ENCODE measurements around the gene RBBP4.
A peak's percentile ranks its signal among the peaks of the same experiment; 100 is the strongest.
"Not testable (repeated sequence)": the region's sequence is repeated elsewhere in the genome, so short reads cannot be mapped to it uniquely, and the experiment has no call there.

Gene RBBP4

DNA sequence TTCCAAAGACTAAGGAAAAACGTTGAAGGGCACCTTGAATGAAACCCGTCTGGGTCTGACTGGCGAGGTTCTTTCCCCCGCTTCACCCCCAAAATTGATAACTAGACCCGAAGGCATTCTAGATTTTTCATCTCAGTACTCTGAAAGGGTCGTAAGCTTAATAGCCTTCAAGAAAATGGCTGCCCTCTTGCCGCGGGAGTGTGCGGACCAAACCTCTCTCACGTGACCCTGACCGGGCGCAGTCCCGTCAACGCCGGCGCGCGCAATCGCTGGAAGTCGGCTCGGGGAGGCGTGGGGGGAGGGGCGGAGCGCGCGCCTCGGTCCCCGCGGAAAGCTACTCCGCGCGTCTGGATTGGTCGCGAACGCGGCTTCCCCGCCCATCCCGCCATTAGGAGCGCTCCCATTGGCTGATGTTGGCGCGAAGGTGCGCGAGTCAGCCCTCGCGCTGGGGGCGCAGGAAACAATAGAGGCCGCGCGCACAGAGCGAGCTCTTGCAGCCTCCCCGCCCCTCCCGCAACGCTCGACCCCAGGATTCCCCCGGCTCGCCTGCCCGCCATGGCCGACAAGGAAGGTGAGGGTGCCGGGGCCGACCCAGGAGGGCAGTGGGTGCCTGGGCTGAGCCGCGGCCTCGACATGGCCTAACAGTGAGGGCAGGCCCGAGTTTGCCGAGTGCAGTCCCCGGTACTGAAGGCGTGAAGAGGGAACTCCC, at the start of gene RBBP4:
RBBP4 (plus strand) TSS at position 457 of the 709 bp plus-strand sequence; CDS start at position 556, 99 bp downstream.
- peak; percentile 98 to 99 for DNase-seq (ENCODE audit: low read depth in 2 of 2)

DNA sequence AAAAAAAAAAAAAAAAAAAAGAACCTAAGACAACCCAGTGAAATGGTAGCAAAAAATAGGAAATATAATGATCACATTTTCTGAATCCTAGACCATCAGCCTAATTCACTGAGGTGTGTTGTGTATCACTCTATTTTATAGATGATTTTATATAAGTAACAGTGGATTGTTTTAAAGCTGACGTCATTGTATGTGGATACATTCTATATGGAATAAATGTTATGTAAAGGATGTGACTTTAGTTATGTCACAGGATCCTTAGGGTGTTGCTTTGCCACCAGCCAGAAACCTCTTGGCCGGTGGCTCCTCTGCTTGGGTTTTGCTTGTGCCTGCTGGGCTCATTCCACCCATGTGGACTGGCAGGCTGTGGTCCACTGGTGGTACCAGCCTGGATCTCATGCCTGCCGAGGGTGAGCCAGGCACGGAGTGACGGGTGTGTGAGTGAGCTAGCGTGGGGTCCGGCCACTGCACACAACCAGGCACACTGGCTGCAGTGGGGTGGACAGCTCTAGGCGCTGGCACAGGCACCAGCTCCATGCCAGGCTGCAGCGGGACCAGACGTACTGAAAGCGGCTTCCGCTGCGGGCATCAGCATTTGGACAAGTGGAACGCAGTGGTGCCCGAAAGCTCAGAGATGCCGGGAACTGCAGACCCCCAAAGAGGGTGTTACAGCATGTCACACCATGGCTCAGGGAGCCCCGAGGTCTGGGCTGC, 45.1 kb upstream of the RBBP4 start:
- no peak for DNase-seq (ENCODE audit: low read depth in 2 of 2)

DNA sequence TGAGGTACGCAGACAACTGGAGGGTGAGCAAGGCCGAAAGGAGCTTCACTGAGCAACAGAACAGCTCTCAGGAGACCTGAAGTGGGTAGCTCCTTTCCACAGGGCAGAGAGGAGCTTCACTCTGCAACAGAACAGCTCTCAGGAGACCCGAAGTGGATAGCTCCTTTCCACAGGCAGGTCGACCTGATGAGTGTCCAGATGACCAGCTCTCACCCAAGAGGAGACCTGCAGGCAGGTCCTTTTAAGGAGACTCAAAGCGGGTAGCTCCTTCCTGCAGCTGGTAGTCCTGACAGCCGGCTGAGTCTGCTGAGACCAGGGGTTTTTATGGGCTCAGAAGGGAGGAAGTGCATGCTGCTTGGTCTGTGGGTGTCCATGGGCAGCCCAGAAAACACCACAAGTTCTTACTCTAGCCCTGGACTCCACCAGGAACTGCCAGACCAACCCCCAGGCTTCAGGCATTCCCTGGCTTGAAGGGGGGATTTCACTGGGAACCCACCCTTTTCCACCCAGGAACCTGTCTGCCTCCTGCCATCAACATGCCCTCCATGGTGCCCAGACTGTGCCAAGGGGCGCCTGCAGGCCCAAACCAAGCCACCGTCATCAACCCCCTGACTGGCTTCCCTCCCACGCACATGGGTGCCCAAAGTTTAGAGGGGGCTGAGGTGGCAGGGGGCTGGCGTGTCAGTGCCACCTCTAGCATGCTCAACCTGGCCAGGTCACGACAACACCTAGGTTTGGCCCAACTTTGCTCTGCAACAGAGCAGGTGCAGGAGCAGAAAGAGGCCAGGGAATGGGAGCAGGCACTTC, 44.2 kb upstream of the RBBP4 start:
- no peak for DNase-seq (ENCODE audit: low read depth in 2 of 2)

DNA sequence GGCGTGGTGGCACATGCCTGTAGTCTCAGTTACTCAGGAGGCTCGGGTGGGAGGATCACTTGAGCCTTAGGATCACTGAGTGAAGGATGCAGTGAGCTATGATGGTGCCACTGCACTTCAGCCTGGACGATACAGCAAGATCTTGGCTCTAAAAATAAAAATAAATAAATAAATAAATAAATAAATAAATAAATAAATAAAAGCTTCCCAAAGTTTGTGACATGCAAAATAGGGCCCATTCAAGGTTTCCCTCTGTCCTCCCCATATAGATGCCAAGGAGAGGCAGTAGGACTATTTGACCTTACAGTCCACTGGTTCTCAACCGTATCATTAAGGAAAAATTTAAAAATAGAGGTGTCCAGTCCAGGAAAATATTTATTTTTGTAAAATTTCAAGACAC, 41.8 kb upstream of the RBBP4 start:
- DNase-seq (ENCODE audit: low read depth in 2 of 2) = no peak

DNA sequence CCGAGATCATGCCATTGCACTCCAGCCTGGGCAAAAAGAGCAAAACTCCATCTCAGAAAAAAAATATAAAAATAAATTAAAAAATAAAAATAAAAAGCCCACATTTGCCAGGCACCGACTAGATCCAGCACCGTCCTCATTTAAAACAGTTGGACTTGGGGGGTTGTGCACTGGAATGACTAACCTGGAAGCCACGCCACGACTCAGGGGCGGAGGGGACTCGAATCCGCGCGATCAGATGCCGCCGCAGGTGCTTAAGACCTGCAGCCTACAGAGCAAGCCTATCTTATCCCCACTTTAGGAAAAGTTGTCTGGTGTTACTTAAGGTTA, 39.2 kb upstream of the RBBP4 start:
- no peak for DNase-seq (ENCODE audit: low read depth in 2 of 2)

DNA sequence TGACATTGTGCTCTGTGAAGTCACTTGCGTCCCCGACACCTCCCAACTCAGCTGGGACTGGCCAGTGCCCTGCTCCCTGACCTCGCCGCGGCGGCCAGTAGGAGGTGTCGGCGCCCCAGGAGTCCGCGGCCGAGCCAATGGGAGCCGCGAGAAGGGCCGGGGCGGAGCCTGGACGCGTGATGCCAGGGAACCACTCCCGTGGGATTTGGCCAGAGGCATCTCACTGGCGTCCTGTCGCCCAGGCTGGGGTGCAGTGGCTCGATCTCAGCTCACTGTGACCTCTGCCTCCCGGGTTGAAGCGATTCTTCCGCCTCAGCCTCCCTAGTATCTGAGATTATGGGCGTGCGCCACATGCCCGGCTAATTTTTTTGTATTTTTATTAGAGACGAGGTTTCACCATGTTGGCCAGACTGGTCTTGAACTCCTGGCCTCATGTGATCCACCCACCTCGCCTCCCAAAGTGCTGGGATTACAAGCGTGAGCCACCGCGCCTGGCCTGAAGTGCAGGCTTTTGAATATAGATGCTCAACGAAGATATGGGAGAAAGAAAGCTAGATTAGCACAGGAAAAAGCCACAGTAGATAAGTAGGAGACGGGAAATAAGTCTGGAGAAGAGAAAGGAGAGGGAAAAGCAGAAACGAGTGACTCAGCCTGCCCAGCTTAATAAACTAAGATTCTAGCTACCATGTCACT, 38.7 kb upstream of the RBBP4 start:
- peak; percentile 34 to 58 for DNase-seq (ENCODE audit: low read depth in 2 of 2)

DNA sequence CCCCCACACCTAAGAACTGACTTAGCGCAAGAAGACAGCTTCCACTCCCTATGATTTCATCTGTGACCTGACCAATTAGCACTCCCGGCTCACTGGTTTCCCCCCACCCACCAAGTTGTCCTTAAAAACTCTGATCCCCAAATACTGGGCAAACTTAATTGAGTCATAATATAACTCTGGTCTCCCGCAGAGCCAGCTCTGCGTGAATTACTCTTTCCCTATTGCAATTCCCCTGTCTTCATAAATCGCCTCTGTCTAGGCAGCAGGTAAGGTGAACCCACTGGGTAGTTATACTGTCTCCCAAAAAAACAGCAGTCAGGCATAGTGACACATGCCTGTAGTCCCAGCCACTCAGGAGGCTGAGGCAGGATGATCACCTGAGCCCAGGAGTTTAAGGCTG, 37.5 kb upstream of the RBBP4 start:
- DNase-seq (ENCODE audit: low read depth in 2 of 2) = no peak

DNA sequence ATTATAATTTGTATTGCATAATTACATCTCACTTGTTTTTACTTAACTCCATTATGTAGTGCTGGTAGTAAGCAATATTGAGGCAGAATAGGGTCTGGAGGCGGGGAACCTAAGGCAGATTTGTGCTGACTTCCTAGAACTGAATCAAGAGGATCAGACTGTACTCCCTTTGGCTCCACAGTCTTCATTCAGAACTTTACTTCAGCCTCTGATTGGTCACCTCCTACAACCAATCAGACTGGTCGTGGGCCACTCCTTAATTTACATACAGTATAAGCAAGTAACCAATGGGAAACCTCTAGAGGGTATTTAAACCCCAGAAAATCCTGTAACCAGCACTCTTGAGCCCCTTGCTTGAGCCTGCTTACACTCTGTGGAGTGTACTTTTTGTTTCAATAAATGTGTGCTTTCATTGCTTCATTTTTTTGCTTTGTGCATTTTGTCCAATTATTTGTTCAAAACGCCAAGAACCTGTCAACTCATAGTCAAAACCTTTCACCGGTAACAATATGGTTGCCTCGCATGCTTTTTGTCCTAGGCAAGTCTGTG, 32.3 kb upstream of the RBBP4 start:
- no peak for DNase-seq (ENCODE audit: low read depth in 2 of 2)

DNA sequence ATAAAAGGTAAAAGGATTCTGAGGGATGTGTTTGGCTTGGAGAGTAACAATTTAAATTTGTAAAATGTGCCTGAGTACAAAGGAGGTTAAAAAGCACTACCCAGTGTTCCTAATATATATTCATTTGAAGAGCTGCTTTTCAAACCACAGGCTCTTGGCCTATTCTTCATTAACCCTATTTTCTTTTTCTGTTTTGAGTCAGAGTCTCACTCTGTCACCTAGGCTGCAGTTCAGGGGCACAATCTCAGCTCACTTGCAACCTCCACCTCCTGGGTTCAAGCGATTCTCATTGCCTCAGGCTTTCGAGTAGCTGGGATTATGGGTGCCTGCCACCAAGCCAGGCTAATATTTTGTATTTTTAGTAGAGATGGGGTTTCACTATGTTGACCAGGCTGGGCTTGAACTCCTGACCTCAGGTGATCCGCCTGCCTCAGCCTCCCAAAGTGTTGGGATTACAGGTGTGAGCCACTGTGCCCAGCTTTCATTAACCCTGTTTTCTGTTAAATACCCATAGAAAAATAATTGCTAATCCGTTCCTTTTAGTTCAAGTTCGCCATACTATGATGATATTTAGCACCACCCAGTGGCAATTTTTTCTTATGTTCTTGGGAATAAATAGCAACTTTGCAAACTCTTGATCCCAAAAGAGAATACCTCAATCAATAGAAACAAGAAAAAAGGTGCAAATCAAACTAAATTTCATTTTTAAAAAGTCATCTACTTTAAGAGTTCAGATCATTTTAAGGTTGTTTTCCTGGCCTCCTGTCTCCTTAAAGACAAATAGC, 31.1 kb upstream of the RBBP4 start:
- DNase-seq (ENCODE audit: low read depth in 2 of 2) = no peak

DNA sequence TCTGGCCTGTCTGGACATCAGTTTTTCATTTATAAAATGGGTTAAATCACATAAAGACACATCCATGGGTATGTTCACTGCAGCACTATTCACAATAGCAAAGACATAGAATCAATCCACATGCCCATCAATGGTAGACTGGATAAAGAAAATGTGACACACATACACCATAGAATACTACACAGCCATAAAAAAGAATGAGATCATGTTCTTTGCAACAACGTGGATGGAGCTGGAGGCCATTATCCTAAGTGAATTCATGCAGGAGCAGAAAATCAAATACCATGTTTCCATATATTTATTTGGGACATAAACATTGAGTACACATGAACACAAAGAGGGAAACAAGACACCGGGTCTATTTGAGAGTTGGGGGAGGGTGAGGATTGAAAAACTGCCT, 28.8 kb upstream of the RBBP4 start:
- no peak for DNase-seq (ENCODE audit: low read depth in 2 of 2)

DNA sequence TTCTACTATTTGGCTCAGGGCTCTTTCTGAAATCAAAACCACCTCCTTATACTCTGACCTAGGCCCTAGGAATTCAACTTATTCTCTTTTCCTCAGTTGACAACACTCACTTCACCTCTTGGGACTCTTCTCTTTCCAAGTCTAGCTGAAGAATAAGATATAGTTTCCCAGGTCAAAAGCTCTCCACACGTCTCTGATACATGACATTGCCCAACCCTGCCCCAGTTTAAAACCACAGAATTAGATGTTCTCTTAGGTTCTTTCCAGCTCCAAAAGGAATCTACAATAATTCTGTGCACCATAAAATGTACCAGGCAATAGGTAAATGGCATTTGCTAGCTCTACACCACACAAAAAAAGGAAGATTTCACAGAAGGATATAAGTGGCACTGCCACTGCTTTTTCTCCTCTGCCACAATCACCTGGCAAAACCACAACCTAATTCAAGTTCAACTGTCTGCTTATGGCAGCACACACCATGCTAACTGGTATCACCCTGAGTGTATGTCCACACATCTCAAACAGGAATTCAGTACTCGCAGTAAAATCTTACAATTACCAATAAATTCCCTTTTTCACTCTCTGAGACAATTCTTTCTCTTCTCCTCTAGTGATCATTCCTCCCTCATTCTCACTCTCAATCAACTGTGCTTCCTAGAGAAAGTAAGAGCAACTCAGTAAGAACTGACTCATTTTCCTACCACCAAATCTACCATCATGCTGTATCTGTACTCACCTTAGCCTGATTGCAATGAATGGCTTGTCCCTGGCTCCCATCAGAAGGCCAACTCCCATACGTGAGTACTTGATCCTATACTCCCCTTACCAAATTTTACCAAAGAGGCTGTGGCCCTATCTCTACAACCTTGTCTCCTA, 28.0 kb upstream of the RBBP4 start:
- DNase-seq (ENCODE audit: low read depth in 2 of 2) = no peak

DNA sequence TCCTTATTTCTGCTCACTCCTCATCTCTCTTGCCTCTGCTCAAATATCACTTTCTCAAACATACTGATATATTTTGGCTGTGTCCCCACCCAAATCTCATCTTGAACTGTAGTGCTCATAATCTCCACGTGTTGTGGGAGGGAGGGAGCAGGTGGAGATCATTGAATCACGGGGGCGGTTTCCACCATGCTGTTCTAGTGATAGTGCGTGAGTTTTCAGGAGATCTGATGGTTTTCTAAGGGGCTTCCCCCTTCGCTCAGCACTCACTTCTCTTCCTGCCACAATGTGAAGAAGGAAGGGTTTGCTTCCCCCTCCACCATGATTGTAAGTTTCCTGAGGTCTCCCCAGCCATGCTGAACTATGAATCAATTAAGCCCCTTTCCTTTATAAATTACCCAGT, 27.2 kb upstream of the RBBP4 start:
- DNase-seq (ENCODE audit: low read depth in 2 of 2) = peak; percentile 24 to 44

DNA sequence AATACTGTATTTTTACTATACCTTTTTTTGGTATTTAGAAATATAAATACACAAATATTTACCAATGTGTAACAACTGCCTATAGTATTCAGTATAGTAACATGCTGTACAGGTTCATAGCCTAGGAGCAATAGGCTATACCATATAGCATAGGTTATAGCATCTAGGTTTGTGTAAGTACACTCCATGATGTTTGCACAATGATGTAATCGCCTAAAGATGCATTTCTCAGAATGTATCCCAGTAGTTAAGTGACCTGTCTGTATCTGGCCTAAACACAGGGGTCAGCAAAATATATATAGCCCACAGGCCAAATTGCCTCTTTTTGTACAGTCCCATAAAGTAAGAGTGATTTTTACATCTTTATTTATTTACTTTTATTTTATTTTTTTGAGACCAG, 24.8 kb upstream of the RBBP4 start:
- DNase-seq (ENCODE audit: low read depth in 2 of 2) = no peak

DNA sequence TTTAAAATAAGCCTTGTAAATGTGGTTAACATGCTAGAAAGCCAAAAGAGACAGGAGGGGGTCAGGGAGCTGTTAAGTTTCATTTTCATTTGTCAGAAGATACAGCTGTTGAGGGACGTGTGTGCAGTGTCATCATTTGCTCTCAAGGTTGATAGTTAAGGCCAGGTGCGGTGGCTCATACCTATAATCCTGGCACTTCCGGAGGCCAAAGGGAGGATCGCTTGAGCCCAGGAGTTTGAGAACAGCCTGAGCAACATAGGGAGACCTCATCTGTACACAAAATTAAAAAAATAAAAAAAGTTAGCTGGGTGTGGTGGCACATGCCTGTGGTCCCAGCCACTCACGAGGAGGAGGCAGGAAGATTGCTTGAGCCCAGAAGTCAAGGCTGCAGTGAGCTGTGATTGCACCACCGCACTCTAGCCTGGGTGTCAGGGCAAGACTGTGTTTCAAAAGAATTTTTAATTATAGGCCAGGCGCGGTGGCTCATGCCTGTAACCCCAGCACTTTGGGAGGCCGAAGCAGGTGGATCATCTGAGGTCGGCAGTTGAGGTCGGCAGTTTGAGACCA, 23.3 kb upstream of the RBBP4 start:
- no peak for DNase-seq (ENCODE audit: low read depth in 2 of 2)

DNA sequence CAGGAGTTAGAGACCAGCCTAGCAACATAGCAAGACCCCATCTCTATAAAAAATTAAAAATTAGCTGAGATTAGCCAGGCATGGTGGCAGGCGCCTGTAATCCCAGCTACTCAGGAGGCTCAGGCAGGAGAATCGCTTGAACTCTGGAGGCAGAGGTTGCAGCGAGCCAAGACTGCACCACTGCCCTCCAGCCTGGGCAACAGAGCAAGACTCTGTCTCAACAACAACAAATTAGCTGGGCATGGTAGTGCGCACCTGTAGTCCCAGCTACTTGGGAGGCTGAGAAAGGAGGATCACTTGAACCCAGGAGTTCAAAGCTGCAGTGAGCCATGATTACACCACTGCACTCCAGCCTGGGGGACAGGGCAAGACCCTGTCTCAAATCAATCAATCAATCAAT, 20.8 kb upstream of the RBBP4 start:
- not testable (repeated sequence) for DNase-seq (ENCODE audit: low read depth in 2 of 2)

DNA sequence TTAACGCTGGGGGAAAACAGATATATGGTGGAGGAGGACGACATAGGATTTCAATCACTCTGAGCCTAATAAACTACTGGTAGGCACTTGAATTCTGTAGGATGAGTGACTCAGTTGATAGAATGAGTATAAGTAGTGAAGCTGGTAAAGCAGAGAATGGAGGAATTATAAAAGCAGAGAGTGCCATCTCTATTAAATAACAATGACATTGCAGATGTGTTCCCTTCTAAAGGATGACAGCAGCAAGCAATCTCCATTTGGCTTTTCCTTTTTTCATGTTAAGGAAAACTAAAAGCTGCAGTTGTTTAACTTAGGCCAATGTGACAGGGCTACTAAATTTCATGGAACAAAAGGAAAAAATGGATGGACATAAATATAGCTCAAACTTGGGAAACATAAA, 18.2 kb upstream of the RBBP4 start:
- DNase-seq (ENCODE audit: low read depth in 2 of 2) = no peak

DNA sequence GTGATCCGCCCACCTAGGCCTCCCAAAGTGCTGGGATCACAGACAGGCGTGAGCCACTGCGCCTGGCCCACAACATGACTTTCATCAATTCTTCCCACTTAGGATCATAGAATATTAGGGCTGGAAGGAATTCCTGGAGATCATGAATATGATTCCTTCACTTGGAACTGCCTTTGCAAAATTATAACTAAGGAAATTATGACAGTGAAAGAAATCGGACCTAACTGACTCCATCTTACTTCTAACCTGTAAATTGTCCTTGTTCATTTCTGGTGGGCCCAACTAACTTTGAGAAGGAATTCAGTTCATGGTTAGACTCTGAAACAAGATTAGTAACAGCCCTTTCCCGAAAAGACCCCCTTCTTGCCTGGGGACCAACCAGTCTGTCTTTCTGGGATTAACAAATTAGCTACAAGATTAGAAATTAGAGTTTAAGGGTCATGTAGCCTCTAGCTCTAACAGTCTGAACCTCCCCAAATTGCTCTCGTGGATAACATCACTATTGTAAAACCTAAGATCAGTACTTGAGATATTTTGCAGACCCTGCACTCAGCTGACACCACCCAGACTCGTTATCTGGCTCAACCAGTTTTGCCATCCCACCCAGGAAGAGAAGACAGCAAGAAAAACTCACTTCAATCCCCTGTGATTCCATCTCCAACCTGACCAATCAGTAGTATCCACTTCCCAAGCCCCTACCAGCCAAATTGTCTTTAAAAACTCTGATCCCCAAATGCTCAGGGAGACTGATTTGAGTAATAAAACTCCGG, 15.3 kb upstream of the RBBP4 start:
- no peak for DNase-seq (ENCODE audit: low read depth in 2 of 2)

DNA sequence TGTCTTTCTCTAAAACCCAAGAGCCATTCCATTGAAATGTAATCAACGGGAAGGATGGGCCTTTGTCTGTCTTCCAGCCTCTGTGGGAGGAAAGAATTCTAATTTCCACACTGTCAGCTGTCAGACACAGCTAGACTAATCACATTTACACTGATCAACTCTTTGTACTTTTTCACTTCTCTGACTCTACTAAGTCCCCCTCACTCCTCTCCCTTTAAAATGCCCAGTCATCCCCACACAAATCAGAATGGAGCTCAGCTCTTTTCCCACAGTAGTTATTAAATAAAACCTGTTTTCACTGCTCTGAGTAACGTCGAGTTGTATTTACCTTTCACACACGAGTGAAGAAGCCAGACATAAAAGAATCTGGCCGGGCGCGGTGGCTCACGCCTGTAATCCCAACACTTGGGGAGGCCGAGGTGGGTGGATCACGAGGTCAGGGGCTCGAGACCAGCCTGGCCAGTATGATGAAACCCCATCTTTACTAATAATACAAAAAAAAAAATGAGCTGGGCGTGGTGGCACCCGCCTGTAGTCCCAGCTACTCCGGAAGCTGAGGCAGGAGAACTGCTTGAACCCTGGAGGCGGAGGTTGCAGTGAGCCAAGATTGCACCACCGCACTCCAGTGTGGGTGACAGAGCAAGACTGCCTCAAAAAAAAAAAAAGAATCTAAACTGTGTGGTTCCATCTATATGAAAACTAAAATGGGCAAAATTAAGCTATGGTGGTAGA, 13.9 kb upstream of the RBBP4 start:
- DNase-seq (ENCODE audit: low read depth in 2 of 2) = no peak
